Activated CD4-positive, alpha-beta memory T cell treated with anti-CD3 and anti-CD28 coated beads, Interleukin-2, amount 10 ng/mL, durations not matched to agents 7 days and 5 days (primary cell): ENCODE data around the gene POMC. TPM values are rescaled to one million over a fixed set of nuclear protein-coding genes. Genes with fewer than 3 reads are reported as not detected.
"Not testable (repeated sequence)": the region's sequence is repeated elsewhere in the genome, so short reads cannot be mapped to it uniquely, and the experiment has no call there.

Experiments used
- CTCF ChIA-PET: fragments of 350-600 bp; sonication (Branson Sonifier 250); formaldehyde crosslinking; loops from one replicate; lab custom pipeline; 2021; ENCODE audit warnings: antibody characterized with exemption, inconsistent platforms; lab: Charles Lee
- POLR2A ChIA-PET: fragments of 350-600 bp; sonication (Branson Sonifier 250); formaldehyde crosslinking; loops from one replicate; lab custom pipeline; 2021; ENCODE audit warnings: antibody characterized with exemption; lab: Charles Lee
- DNase-seq: peaks from one replicate; pipeline ENCODE4 v3.0.0-alpha.2; 2020
- H3K27ac Mint-ChIP-seq: one replicate; pipeline ENCODE4 v1.8.0; 2021; ENCODE audit warnings: mild to moderate bottlenecking, mixed read lengths
- H3K27me3 Mint-ChIP-seq: one replicate; pipeline ENCODE4 v1.8.0; 2021; ENCODE audit warnings: mixed read lengths
- H3K36me3 Mint-ChIP-seq: one replicate; pipeline ENCODE4 v1.8.0; 2021; ENCODE audit warnings: low read depth, mixed read lengths
- H3K4me1 Mint-ChIP-seq: one replicate; pipeline ENCODE4 v1.8.0; 2021; ENCODE audit warnings: mixed read lengths
- H3K4me3 Mint-ChIP-seq: one replicate; pipeline ENCODE4 v1.8.0; 2021; ENCODE audit warnings: mild to moderate bottlenecking, mixed read lengths
- H3K9me3 Mint-ChIP-seq: one replicate; pipeline ENCODE4 v1.8.0; 2021; ENCODE audit warnings: mixed read lengths
- total RNA-seq, 2 experiments: library from RNA; stranded (reverse); gene quantifications; one replicate each; pipeline ENCODE4 v1.2.3, GENCODE V29; 2021

POMC gene
- total RNA-seq, 2 experiments from 2014 or later: 2.7 to 3.0 TPM

GRCh38 chr2:25150993-25151392 is 17.4 kb downstream of the POMC start:
- H3K4me3 Mint-ChIP-seq, POLR2A ChIA-PET, H3K9me3 Mint-ChIP-seq, H3K27ac Mint-ChIP-seq, H3K27me3 Mint-ChIP-seq, DNase-seq, H3K4me1 Mint-ChIP-seq, H3K36me3 Mint-ChIP-seq: not testable (repeated sequence)
- CTCF ChIA-PET: interaction anchor here (0.6 kb wide), 1 partner anchor 249 kb away, joined by 3 read pairs; no protein-coding TSS in a partner anchor

- H3K4me1 Mint-ChIP-seq: peaks cover 3% of the 10 kb centered on the region
- H3K9me3 Mint-ChIP-seq: no peaks in the 10 kb centered on the region
- ChIA-PET POLR2A (no interaction called here), CTCF (interaction anchor here (0.6 to 0.7 kb wide), 3 partner anchors 56 to 728 kb away, joined by 3 read pairs; no protein-coding TSS in a partner anchor)
- peaks cover 10% of the 10 kb centered on the region for H3K27me3 Mint-ChIP-seq
- H3K36me3 Mint-ChIP-seq: no peaks in the 10 kb centered on the region
- H3K27ac Mint-ChIP-seq: no peak overlapping the region
- DNase-seq: no peak
- H3K4me3 Mint-ChIP-seq: no peak overlapping the region
Observed at GRCh38 chr2:25149646-25150045, 18.7 kb downstream of the POMC start.

GRCh38 chr2:25146896-25147295 is 21.5 kb downstream of the POMC start:
- Mint-ChIP-seq H3K4me3 (no peak overlapping the region), H3K4me1 (peaks cover 3% of the 10 kb centered on the region), H3K9me3 (no peaks in the 10 kb centered on the region), H3K36me3 (no peaks in the 10 kb centered on the region), H3K27ac (no peak overlapping the region), H3K27me3 (peaks cover 13% of the 10 kb centered on the region)
- CTCF ChIA-PET: interaction anchor here (1.4 kb wide), 1 partner anchor 738 kb away, joined by 3 read pairs; no protein-coding TSS in a partner anchor
- DNase-seq: no peak
- POLR2A ChIA-PET: no interaction called here

GRCh38 chr2:25145803-25146202 is 22.6 kb downstream of the POMC start:
- DNase-seq: no peak
- CTCF ChIA-PET: interaction anchor here (1.4 kb wide), 1 partner anchor 737 kb away, joined by 3 read pairs; no protein-coding TSS in a partner anchor
- H3K4me3 Mint-ChIP-seq: no peak overlapping the region
- no peaks in the 10 kb centered on the region for H3K9me3 Mint-ChIP-seq
- H3K4me1 Mint-ChIP-seq: peaks cover 3% of the 10 kb centered on the region
- H3K27ac Mint-ChIP-seq: no peak overlapping the region
- POLR2A ChIA-PET: no interaction called here
- no peaks in the 10 kb centered on the region for H3K36me3 Mint-ChIP-seq
- H3K27me3 Mint-ChIP-seq: peaks cover 15% of the 10 kb centered on the region

GRCh38 chr2:25141120-25141519 is 27.3 kb downstream of the POMC start:
- H3K9me3 Mint-ChIP-seq: no peaks in the 10 kb centered on the region
- peaks cover 3% of the 10 kb centered on the region for H3K4me1 Mint-ChIP-seq
- H3K4me3 Mint-ChIP-seq: no peak overlapping the region
- no peaks in the 10 kb centered on the region for H3K36me3 Mint-ChIP-seq
- ChIA-PET POLR2A (no interaction called here), CTCF (no interaction called here)
- DNase-seq: no peak
- no peak overlapping the region for H3K27ac Mint-ChIP-seq
- H3K27me3 Mint-ChIP-seq: peaks cover 13% of the 10 kb centered on the region

GRCh38 chr2:25140535-25140934 is 27.8 kb downstream of the POMC start:
- CTCF ChIA-PET, H3K4me3 Mint-ChIP-seq: not testable (repeated sequence)
- H3K27me3 Mint-ChIP-seq: peaks cover 13% of the 10 kb centered on the region

GRCh38 chr2:25132693-25133092 is 35.7 kb downstream of the POMC start:
- H3K4me3 Mint-ChIP-seq: no peak overlapping the region
- POLR2A ChIA-PET: no interaction called here
- H3K27me3 Mint-ChIP-seq: peaks cover 54% of the 10 kb centered on the region
- H3K4me1 Mint-ChIP-seq: peaks cover 11% of the 10 kb centered on the region
- CTCF ChIA-PET: interaction anchor here (0.8 to 8.3 kb wide), 2 partner anchors 157 kb away, joined by 3 to 151 read pairs; no protein-coding TSS in a partner anchor
- no peaks in the 10 kb centered on the region for H3K36me3 Mint-ChIP-seq
- no peaks in the 10 kb centered on the region for H3K9me3 Mint-ChIP-seq
- no peak for DNase-seq
- H3K27ac Mint-ChIP-seq: no peak overlapping the region

More at GRCh38 chr2:25140535-25140934, 27.8 kb downstream of the POMC start:
- DNase-seq, POLR2A ChIA-PET, H3K27ac Mint-ChIP-seq, H3K9me3 Mint-ChIP-seq, H3K36me3 Mint-ChIP-seq, H3K4me1 Mint-ChIP-seq: not testable (repeated sequence)

GRCh38 chr2:25132299-25132635 is 36.1 kb downstream of the POMC start:
- Mint-ChIP-seq H3K27ac (no peak overlapping the region), H3K36me3 (no peaks in the 10 kb centered on the region), H3K27me3 (peaks cover 53% of the 10 kb centered on the region), H3K4me3 (peak overlapping the region; percentile 7), H3K4me1 (peaks cover 11% of the 10 kb centered on the region), H3K9me3 (no peaks in the 10 kb centered on the region)
- POLR2A ChIA-PET: no interaction called here
- DNase-seq: no peak
- CTCF ChIA-PET: interaction anchor here (8.3 kb wide), 1 partner anchor 156 kb away, joined by 151 read pairs; no protein-coding TSS in a partner anchor

GRCh38 chr2:25131567-25132298 is 36.6 kb downstream of the POMC start:
- ChIA-PET CTCF (interaction anchor here (1.3 to 8.3 kb wide), 2 partner anchors 12 to 156 kb away, joined by 3 to 151 read pairs; no protein-coding TSS in a partner anchor), POLR2A (no interaction called here)
- no peak for DNase-seq
- H3K4me1 Mint-ChIP-seq: peaks cover 11% of the 10 kb centered on the region
- no peaks in the 10 kb centered on the region for H3K9me3 Mint-ChIP-seq
- H3K27ac Mint-ChIP-seq: no peak overlapping the region
- H3K36me3 Mint-ChIP-seq: no peaks in the 10 kb centered on the region
- peak overlapping the region; percentile 55 for H3K4me3 Mint-ChIP-seq
- peaks cover 51% of the 10 kb centered on the region for H3K27me3 Mint-ChIP-seq

- Mint-ChIP-seq H3K4me1 (peaks cover 11% of the 10 kb centered on the region), H3K36me3 (no peaks in the 10 kb centered on the region), H3K27ac (no peak overlapping the region), H3K27me3 (peaks cover 49% of the 10 kb centered on the region), H3K9me3 (no peaks in the 10 kb centered on the region), H3K4me3 (peak overlapping the region; percentile 55)
- POLR2A ChIA-PET: interaction anchor here (1.3 kb wide), 1 partner anchor 32 kb away, joined by 4 read pairs; no protein-coding TSS in a partner anchor
- CTCF ChIA-PET: interaction anchor here (1.3 to 8.3 kb wide), 2 partner anchors 11 to 155 kb away, joined by 3 to 151 read pairs; no protein-coding TSS in a partner anchor
- no peak for DNase-seq
Observed at GRCh38 chr2:25131253-25131566, 37.2 kb downstream of the POMC start.

- H3K36me3 Mint-ChIP-seq: no peaks in the 10 kb centered on the region
- no peaks in the 10 kb centered on the region for H3K9me3 Mint-ChIP-seq
- no peak overlapping the region for H3K27ac Mint-ChIP-seq
- H3K4me3 Mint-ChIP-seq: no peak overlapping the region
- peaks cover 40% of the 10 kb centered on the region for H3K27me3 Mint-ChIP-seq
- ChIA-PET CTCF (interaction anchor here (1.0 to 8.3 kb wide), 10 partner anchors 9 to 720 kb away, joined by 3 to 151 read pairs (median 4); no protein-coding TSS in a partner anchor), POLR2A (interaction anchor here (0.7 to 2.6 kb wide), 3 partner anchors 33 to 157 kb away, joined by 4 to 8 read pairs (median 6); no protein-coding TSS in a partner anchor)
- peaks cover 11% of the 10 kb centered on the region for H3K4me1 Mint-ChIP-seq
- DNase-seq: no peak
Observed at GRCh38 chr2:25129901-25130520, 38.4 kb downstream of the POMC start.

GRCh38 chr2:25127646-25128045 is 40.7 kb downstream of the POMC start:
- Mint-ChIP-seq H3K27me3 (peaks cover 20% of the 10 kb centered on the region), H3K4me3 (no peak overlapping the region), H3K4me1 (peaks cover 11% of the 10 kb centered on the region), H3K27ac (no peak overlapping the region), H3K36me3 (no peaks in the 10 kb centered on the region), H3K9me3 (no peaks in the 10 kb centered on the region)
- DNase-seq: no peak
- ChIA-PET CTCF (interaction anchor here (0.5 to 8.3 kb wide), 5 partner anchors 21 to 401 kb away, joined by 3 to 151 read pairs (median 5); no protein-coding TSS in a partner anchor), POLR2A (interaction anchor here (0.6 to 2.6 kb wide), 2 partner anchors 9 to 152 kb away, joined by 3 to 8 read pairs; no protein-coding TSS in a partner anchor)

- H3K36me3 Mint-ChIP-seq, H3K4me3 Mint-ChIP-seq, DNase-seq, H3K9me3 Mint-ChIP-seq, H3K27ac Mint-ChIP-seq: not testable (repeated sequence)
- Mint-ChIP-seq H3K4me1 (peaks cover 11% of the 10 kb centered on the region), H3K27me3 (peaks cover 16% of the 10 kb centered on the region)
- POLR2A ChIA-PET: interaction anchor here (1.2 to 2.6 kb wide), 2 partner anchors 151 to 154 kb away, joined by 3 to 8 read pairs; no protein-coding TSS in a partner anchor
- CTCF ChIA-PET: interaction anchor here (0.7 to 8.3 kb wide), 3 partner anchors 151 to 471 kb away, joined by 3 to 151 read pairs (median 3); no protein-coding TSS in a partner anchor
Observed at GRCh38 chr2:25127071-25127470, 41.3 kb downstream of the POMC start.
